AML-193 (cell line): ENCODE data around the gene MIX23.
"Not testable (repeated sequence)": the region's sequence is repeated elsewhere in the genome, so short reads cannot be mapped to it uniquely, and the experiment has no call there.

Experiments
- DNase-seq, 2 experiments: peaks; one replicate each; lab custom pipeline; 2025; lab: John Stamatoyannopoulos, UW

The MIX23 gene

DNA sequence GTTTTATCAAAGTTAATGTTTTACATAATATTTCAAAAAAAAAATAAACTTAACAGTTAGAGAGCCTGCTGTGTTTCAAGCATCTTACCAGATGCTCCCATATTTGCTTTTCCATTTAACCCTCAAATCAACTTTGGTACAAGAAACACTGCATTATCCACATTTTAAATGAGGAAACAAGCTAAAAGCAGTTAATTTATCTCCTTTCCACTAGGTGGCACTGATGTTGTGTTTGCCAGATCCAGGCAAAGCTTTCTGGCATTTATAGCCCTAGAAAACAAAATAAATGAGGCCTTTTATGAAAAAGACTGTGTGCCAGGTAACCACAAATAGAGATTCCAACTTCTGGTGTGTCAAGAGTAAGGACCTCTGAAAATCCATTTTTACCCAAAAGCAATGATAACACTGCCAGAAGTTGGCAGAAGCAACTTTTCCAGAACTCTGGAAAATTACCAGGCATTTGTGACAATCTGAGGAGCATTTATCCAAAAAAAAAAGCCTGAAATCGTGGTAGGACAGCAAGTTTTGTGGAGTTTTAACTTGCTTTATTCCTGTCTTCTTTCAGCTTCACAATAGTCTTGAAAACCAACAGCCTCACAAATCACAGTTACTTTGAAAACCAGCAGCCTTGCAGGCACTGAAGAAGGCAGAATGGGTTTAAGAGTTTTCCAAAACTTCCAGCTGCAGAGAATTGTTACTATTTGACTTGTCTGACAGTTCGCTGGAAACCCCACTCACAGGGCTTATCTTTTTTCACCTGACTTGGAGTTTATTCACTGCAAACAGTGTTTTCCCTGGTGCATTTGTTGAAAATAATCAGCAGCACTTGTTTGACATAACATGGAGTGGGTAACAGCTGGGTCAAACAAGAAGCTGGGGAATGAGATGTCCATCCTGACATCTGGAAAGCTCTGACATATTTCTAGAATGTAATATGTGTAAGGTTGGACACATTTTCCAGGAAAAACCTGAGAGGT, 10.1 kb upstream of the MIX23 start:
- DNase-seq: peak; percentile 88 to 90

DNA sequence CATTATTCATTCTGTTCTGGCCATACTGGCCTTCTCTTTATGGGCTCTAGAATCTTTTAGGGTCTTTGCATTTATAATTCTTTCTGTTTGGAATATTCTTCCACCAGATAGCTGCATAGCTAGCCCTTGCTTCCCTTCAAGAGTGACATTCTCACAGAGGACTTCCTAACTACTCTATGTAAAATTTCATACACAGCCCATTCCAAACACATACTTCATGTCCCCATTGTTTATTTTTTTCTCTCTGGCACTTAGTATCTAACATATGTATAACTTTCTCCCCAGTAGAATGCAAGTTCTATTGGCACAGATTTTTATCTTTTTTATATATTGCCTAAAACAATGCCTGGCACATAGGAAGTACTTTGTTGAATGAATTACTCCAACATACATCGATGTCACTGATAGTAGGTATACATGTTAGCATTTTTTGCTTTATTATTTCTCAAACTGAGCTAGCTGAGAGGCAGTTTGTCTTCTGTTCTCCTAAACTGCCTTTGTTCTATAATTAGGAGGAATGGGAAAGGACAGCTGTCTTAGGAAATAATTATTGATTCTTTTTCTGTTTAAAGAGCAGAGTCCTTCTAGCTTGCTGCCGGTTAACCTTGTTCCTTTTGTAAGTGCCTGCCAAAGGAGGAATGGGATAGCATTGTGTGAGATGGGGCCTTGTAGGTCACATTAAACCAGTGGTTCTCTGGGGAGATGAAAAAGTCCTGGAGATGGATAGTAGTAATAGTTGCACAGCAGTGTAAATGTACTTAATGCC, 8.8 kb upstream of the MIX23 start:
- no peak for DNase-seq

DNA sequence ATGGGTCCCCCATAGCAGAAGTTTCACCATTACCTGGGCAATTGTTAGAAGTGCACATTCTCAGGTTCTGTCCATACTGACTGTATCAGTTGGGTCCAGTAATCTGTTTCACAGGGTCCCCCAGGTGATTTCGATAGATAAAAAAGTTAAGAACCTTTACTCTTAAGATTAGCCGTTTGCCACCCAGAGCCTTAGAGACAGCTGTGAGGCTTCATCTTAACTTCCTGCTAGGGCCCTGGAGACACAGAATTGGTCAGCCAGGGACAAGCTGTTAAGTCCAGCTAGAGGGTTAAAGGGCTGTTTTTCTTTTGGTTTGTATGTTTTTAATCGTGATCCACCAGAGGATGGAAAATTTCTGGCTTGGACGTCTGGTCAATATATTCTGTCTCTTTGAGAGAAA, 7.6 kb upstream of the MIX23 start:
- DNase-seq: no peak

DNA sequence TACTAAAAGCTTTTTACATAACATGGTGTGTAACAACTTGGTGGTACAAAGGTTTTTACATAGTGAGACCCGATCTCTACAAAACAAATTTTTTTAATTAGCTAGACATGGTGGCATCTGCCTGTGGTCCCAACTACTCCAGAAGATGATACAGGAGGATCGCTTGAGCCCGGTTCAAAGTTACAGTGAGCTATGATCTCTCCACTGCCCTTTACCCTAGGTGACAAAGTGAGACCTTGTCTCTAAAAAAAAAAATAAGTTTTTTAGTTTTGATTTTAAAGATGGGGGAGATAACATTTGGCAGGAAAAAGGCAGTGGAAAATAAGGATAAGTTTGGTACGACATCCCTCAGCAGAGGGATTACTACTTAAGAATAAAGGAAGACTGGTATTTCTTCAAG, 6.9 kb upstream of the MIX23 start:
- DNase-seq: no peak

DNA sequence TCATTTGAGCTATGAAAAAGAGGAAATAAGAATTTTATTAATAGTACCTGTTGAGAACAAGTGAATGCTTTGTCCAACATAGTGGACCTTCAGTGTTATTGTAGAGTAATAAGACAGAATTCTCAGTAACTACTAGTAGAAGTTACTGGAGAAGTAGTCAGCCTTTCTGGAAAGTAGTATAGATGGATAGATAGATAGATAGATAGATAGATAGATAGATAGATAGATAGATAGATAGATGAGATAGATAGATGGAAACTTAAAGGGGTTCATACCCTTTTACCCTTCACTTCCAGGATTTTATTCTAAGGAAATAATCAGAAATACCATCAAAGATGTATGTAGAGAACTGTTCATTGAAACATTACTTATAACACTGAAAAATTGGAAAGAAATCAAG, 6.2 kb upstream of the MIX23 start:
- DNase-seq: no peak

DNA sequence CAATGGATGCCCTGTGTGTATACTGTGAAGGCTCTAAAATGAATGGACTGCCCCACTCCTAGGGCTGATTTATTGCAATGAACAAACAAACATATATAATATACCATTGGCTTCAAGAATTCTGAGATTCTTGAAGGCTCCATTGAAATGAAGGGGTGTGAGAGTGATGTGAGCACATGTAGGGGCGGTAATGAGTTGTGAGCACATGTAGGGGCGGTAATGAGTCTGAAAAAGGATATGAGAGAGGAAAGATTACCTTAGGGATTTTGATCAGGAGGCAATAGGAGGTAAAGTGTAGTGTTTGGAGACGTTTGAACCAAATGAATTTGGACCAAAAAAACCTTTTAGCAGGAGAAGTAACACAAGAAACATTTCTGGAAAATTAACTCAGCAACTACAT, 4.7 kb upstream of the MIX23 start:
- no peak for DNase-seq

DNA sequence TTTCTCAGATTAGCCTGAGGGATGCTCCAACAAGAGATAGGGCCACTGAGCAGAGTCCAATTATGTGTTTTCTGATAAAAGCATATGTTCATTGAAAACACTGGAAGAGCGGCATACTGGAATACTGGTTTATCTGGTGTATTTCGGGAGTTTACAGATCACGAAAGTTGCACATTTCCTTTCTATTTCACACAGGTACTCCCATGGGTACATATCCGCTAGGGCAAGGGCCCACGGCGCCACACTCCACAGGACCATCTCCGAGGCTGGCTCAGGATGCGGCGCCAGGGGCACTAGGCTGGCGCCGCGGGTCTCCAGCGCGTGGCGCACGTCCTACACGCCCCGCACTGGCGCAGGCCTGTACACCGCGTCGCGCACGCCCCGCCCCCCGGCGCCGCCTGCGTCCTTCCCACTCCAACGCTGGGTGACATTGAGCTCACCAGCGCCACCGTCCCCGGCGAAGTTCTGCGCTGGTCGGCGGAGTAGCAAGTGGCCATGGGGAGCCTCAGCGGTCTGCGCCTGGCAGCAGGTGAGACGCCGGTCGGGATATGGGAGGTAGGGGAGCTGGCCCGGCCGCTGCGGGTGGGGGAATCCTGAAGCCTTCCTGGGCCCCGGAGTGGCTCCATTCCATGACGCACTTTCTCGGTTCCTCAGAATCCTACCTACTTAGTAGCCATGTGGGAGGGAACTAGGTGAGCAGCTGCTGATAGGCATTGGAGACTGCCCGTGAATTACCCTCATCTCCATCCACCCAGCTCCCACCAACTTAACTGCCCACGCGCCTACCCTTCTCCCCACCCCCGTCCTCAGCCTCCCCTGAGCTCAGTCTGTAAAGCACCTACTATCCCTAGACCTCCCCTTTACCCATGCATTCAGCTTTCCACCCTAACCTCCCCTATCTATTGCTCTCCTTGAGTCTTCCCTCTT, 1.0 kb upstream of the MIX23 start, which contains the start of gene FAM162A:
Gene FAM162A, plus strand, starts transcription at position 412 of the 927 bp plus-strand sequence. Its CDS starts 84 bp downstream, at position 496.
- DNase-seq: peak; percentile 97 to 98

DNA sequence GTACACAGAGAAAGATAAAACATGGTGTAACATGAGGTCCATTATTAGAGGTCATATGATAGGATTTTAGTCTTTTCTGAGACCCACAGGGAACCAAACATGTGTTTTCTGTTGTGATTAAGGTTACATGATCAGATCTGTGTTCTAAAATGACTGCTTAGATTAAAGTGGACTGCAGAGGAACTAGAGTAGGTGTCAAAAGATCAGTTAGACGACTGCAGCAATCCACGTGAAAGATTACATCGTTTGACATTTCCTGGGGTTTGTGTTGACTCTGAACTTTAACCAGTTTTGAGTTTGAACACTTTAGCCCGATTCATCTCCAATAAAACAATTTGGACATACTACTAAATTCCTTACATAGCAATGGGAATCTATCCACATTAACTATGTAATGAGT, 5.1 kb downstream of the MIX23 start:
- DNase-seq: no peak

DNA sequence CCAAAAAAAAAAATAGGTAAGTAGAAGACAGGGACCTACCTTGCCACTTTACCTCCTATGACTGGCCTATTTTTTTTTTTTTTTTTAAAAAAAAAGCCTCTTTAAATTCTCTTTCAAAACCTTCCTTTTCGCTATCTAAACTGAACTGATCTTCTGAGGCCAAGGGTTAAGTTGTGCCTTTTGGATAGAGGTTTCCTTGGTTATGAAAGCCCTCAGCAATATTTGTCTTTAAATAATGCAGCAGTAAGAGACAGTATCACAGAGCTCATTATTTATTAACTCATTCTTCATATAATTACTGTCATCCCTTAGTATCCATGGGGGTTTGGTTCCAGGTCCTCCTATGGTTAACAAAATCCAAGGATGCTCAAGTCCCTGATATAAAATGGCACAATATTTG, 9.0 kb downstream of the MIX23 start:
- DNase-seq: no peak

DNA sequence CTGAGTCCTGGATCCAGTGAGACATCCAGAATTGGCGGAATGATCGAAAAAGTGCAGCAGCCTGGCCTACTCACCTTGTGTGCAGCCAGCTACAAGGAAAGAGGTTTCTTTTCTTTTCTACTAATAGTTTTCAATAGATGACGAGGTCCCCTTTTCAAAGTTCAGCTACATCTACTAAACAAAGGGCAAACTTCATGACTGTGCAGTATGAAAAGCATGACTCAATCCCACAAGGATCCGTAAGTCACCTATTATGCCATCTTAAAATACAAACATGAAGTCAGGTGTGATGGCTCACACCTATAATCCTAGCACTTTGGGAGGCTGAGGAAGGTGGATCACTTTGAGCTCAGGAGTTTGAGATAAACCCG, 16.7 kb downstream of the MIX23 start:
- DNase-seq: no peak

DNA sequence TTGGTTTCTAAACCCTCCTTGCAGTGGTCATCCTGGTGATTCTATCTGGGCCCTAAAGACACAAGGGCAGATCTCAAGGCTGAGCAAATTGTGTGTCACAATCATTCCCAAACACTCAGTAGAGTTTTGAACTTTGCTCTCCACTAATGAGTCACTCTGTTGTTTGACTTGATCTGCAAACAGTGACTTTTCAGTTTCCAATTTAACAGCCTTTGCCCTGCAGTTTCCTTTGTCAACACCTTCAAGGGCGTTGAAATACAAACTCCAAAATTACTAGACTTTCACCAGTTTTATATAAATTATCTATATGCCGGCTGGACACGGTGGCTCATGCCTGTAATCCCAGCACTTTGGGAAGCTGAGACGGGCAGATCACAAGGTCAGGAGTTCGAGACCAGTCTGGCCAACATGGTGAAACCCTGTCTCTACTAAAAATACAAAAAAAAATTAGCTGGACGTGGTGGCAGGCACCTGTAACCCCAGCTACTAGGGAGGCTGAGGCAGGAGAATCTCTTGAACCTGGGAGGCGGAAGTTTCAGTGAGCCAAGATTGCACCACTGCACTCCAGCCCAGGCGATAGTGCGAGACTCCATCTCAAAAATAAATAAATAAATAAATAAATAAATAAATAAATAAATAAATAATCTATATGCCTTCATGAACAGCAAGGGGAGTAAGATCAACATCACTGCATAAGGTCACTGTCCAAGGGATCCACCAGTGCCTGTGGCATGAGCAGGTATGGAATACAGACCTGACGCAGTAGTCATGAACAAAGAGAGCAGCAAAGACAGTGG, 17.3 kb downstream of the MIX23 start:
- not testable (repeated sequence) for DNase-seq

DNA sequence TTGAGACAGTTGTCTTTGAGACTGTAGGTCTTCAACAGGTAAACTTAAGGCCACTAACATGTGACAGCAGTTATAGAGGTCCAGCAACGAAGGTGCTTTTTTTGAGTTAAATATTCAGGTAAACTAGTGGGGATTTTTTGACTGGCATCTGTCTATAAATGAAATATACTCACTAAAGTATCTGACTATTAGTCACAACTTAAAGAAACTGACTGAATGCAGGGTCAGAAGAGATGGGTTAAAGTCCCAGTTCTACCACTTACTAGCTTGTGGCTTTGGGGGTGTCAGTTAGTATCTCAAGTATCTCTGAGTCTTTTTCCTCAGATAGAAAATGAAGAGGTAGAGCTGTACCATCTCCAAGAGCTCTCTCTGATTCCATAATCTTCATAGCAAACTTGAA, 18.0 kb downstream of the MIX23 start:
- no peak for DNase-seq

DNA sequence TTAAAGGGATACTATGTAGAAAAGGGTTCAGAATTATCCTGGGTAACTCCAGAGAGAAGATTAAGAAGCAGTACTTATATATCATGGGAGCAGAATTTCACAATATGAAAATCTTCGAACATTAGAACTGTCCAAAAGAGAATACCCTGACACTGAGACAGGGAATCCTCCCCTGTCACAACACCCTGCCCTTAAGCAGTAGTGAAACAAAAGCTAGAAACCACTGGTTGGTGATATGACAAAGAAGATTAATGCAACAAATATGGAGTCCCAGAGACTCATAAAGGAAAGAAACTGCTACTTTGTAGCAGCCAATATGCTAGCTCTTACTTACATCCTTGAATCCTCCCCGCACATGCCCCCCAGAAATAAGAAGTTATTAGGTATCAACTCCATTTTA, 18.5 kb downstream of the MIX23 start:
- DNase-seq: no peak

DNA sequence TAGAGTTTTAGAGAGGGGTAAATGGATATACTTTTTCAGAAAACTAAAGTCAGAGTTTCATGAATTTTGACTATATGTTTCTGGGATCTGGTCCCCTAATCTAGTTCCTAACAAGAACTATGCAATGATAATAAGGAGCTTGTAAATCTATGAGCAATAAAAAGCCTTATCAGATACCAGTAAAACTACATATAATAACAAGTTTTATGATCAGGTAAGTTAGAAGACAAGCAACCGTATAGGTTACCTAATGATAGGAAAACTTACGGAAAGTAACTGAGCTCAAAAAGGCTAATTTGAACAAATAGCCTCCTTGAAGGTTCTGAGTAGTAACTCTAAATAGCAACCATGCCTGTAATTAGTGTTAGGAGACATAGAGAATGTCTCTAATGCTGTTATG, 21.0 kb downstream of the MIX23 start:
- DNase-seq: no peak

DNA sequence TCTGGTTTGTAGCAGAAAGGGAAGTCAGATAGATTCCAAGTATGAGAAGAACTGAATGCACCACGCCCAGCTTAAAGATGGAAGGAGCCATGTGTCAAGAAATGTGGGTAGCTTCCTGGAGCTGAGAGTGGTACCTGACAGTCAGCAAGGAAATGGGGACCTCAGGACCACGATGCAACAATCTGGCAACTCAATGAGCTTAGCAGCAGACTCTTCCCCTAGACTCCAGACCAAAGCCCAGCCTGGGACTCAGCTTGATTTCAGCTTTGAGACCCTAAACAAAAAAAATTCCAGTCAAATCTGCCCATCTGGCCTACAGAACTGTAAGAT, 24.4 kb downstream of the MIX23 start:
- no peak for DNase-seq

DNA sequence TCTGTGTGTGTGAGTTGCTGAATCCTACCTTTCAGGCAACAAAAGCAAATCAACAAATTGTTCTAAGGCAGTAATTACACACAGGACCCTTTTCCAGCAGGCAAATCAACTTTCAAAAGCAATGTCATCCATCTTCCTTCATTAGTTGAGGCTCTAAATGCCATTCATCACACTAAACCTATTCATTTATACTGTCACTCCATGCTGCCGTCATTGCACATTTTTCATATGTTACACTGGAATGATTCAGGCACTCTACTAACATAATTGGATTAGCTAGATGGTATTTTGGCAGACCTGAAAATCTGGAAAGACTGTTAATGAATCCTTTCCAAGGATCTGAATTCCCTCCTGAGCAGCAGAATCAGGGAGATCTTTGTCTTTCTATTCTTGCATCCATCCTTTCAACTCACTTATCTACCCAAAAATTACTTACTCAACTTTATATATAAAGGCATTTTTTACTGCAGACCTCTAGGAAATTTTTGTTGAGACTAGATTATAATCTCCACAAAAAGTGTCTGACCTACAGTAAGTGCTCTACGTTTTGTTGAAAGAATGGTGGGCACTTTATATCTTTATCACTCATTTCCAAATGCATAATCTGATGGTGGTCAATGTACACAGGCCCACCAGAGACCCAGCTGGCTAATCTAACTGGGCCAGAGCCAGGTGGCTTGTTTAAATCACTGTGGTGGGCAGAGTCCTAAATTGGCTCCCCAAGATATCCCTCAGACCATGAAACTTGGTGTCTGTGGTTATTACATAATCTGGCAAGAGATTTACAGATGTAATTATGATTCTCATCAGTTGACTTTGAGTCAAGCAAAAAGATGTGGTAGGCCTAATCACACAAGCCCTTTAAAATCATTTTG, 25.0 kb downstream of the MIX23 start:
- no peak for DNase-seq

DNA sequence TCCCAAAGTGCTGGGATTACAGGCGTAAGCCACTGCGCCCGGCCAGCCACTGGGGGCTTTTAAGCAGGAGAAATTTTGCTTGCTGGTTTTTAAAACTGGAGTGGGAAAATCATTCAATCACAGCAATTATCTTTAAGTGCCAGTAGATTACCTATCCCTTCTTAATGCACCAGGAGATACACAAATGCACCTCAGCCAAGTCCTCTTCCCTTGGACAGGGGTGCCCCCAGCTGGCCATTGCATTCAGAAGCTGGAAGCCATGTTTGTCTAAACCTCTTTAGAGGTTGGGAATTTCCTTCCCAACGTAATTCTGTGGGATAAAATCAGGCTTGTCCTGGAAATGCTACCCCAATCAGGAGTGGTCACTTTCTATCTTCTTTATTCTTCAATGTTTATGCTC, 26.6 kb downstream of the MIX23 start:
- peak; percentile 39 to 49 for DNase-seq

DNA sequence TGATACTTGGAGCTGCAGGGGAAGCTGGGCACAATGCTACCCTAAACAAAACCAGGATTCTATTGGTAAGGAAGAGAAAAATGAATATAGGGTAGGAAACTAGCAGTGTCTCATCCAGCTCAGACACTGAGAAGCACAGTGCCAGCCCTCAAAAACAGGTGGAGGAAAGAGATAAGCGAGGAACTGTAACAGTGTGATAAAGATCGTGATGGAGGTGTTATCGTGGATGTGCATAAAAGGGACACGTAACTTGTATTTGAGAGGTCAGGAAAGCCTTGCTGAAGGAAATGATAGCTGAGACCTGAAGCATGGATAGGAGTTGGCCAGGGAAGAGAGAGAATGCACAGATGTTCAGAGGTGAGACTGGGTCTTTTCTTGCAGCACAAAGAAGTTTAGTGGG, 27.4 kb downstream of the MIX23 start:
- DNase-seq: no peak

DNA sequence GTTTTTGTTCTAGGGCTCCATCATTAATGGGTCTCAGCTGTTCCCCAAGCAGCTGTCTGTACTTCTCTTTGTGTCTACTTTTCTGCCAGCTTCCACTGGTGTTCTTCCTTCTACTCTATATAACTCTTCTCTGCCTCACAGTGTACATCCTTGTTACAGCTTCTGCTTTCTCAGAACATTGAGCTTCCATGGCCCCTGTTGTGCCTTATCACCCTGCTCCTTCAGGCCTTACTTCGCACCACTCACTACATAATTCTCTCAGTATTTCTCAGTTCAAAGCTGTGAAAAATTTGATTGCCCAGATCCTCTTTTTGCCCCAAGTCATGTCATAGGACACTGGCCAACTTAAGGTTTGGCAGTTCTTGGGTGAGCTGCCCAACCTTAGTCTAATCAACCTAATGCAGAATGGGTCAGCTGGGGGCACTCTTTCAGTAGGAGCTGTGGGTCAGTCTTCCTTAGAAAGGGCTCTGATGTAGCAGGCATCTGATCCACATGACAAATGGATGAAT, 29.1 kb downstream of the MIX23 start:
- peak; percentile 43 to 64 for DNase-seq

DNA sequence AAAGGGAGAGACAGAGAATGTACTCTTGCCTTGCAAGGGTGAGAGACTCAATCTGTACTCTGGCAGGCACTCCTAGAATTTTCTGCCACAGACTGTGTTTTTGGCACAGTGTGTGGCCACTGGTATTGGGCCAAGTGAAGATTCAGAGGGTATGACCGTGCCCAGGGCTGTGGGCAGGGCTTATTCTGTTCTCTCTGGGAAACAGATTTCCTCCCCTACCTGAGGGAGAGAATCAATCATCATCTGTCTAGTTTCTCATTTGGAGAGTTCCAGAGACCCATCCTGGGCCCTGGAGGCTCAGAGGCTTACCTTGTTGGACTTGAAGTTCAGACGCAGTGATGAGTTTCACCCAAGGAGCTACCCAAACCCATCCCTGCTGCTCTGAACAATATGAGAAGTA, 29.8 kb downstream of the MIX23 start:
- DNase-seq: no peak
